Activated T-cell treated with anti-CD3 and anti-CD28 coated beads, Interleukin-2, amount 50 U/mL, for 1 hour (primary cell): Measurements from ENCODE around the gene MPL.
"Not testable (repeated sequence)": the region's sequence is repeated elsewhere in the genome, so short reads cannot be mapped to it uniquely, and the experiment has no call there.

Source experiments
- DNase-seq: peaks from one replicate; pipeline ENCODE4 v3.0.0-alpha.2; 2020

The MPL gene

GRCh38 chr1:43358121-43358745, 20.6 kb downstream of the MPL start:
- no peak for DNase-seq

GRCh38 chr1:43358746-43359693, 21.4 kb downstream of the MPL start, which contains the start of gene CDC20:
CDC20 (plus strand) TSS chr1:43358981; CDS start chr1:43359216, 235 bp downstream.
- peak; percentile 97 for DNase-seq

GRCh38 chr1:43359696-43360095, 22.1 kb downstream of the MPL start:
- no peak for DNase-seq

- DNase-seq = no peak
These were observed 23.0 kb downstream of the MPL start for GRCh38 chr1:43360616-43361015.

GRCh38 chr1:43363283-43363934, 25.8 kb downstream of the MPL start:
- no peak for DNase-seq

- no peak for DNase-seq
These were observed 26.4 kb downstream of the MPL start for GRCh38 chr1:43363935-43364525.

GRCh38 chr1:43365678-43366077, 28.1 kb downstream of the MPL start:
- no peak for DNase-seq

GRCh38 chr1:43366179-43366578, 28.6 kb downstream of the MPL start:
- no peak for DNase-seq

GRCh38 chr1:43366601-43367025, 29.0 kb downstream of the MPL start:
- DNase-seq = no peak

GRCh38 chr1:43367026-43367903, 29.6 kb downstream of the MPL start:
- peak; percentile 50 for DNase-seq

- peak; percentile 82 for DNase-seq
These were observed 30.5 kb downstream of the MPL start, which contains the start of gene ELOVL1 for GRCh38 chr1:43367904-43368645. ELOVL1 (minus strand) TSS chr1:43368011; CDS start chr1:43365609, 2,402 bp downstream.

- no peak for DNase-seq
These were observed 31.0 kb downstream of the MPL start for GRCh38 chr1:43368646-43369020.

- not testable (repeated sequence) for DNase-seq
These were observed 32.2 kb downstream of the MPL start for GRCh38 chr1:43369779-43370178.

- DNase-seq = no peak
These were observed 32.9 kb downstream of the MPL start for GRCh38 chr1:43370564-43370963.

GRCh38 chr1:43372172-43372571, 34.6 kb downstream of the MPL start:
- no peak for DNase-seq

- no peak for DNase-seq
These were observed 35.7 kb downstream of the MPL start for GRCh38 chr1:43373066-43373940.

- no peak for DNase-seq
These were observed 39.2 kb downstream of the MPL start for GRCh38 chr1:43376723-43377235.

- no peak for DNase-seq
These were observed 40.2 kb downstream of the MPL start for GRCh38 chr1:43377831-43378230.

- no peak for DNase-seq
These were observed 41.9 kb downstream of the MPL start for GRCh38 chr1:43379476-43379875.

GRCh38 chr1:43381612-43382011, 44.0 kb downstream of the MPL start:
- no peak for DNase-seq
